Panc1 (cell line): ENCODE data around the gene SNRPD2.

Source experiments
- CTCF ChIP-seq: fragments of 450-650 bp; IDR thresholded peaks from 2 replicates; pipeline ENCODE4 v1.5.1; 2017; ENCODE audit warnings: mild to moderate bottlenecking
- POLR2AphosphoS5 ChIP-seq: IDR thresholded peaks from 2 replicates; pipeline ENCODE4 v1.6.1; 2012; ENCODE audit warnings: mild to moderate bottlenecking, low read depth, low read length, moderate library complexity
- REST ChIP-seq, 2 experiments: IDR thresholded peaks; 2 replicates each; pipeline ENCODE4 v1.6.1; 2011 to 2012; ENCODE audit warnings: low read depth in 2 of 2, control low read depth in 1 of 2, low read length in 1 of 2, mild to moderate bottlenecking in 1 of 2, moderate library complexity in 1 of 2; ENCODE audit not compliant: insufficient read depth in 1 of 2

GRCh38 chr19:45659096-45659729, 32.5 kb downstream of the SNRPD2 start:
- TF ChIP-seq CTCF (no peak), REST (IDR thresholded peaks at IDR 0.05; ENCODE audit: insufficient read depth in 1 of 2, low read depth in 2 of 2, low read length in 1 of 2) (no peak), POLR2AphosphoS5 (no peak)
